Neural cell (in vitro differentiated cells): Measurements from ENCODE around the gene FCRL5. TPM values are rescaled to one million over a fixed set of nuclear protein-coding genes. Genes with fewer than 3 reads are reported as not detected.

Experiments used
- H2AFZ ChIP-seq: fragments of 200-600, 300-800 bp; sonication (generic), shearing (Covaris generic); 2 replicates; pipeline ENCODE4 v1.6.0; 2014; ENCODE audit warnings: low read depth, mild to moderate bottlenecking, antibody characterized with exemption, low read length, moderate library complexity
- H3F3A ChIP-seq: fragments of 200-600 bp; shearing (Covaris generic); 2 replicates; pipeline ENCODE4 v1.6.1; 2016; ENCODE audit warnings: mild to moderate bottlenecking, moderate library complexity, mixed read lengths, antibody characterized with exemption, low read length; ENCODE audit not compliant: insufficient read depth, poor library complexity, severe bottlenecking
- H3K27ac ChIP-seq: fragments of 200-600, 300-800 bp; sonication (generic), shearing (Covaris generic); 2 replicates; pipeline ENCODE4 v1.5.1; 2014; ENCODE audit warnings: mild to moderate bottlenecking, low read length, moderate library complexity
- H3K27me3 ChIP-seq: fragments of 300-800, 200-600 bp; sonication (generic), shearing (Covaris generic); 2 replicates; pipeline ENCODE4 v1.6.0; 2014; ENCODE audit warnings: mild to moderate bottlenecking, low read depth, low read length, moderate library complexity; ENCODE audit not compliant: insufficient read depth
- H3K36me3 ChIP-seq: fragments of 300-800, 200-600 bp; sonication (generic), shearing (Covaris generic); 2 replicates; pipeline ENCODE4 v1.5.1; 2014; ENCODE audit warnings: mild to moderate bottlenecking, antibody characterized with exemption, low read length, moderate library complexity; ENCODE audit not compliant: insufficient read depth
- H3K4me2 ChIP-seq: fragments of 300-800, 200-600 bp; sonication (generic), shearing (Covaris generic); 2 replicates; pipeline ENCODE4 v1.6.0; 2014; ENCODE audit warnings: mild to moderate bottlenecking, low read length
- H3K4me3 ChIP-seq: fragments of 300-800, 200-600 bp; sonication (generic), shearing (Covaris generic); 2 replicates; pipeline ENCODE4 v1.5.1; 2014; ENCODE audit warnings: mild to moderate bottlenecking, low read length, moderate library complexity
- H3K79me2 ChIP-seq: fragments of 200-600 bp; shearing (Covaris generic); replicated peaks from 2 replicates; pipeline ENCODE4 v1.6.0; 2014; ENCODE audit warnings: mild to moderate bottlenecking, low read length, moderate library complexity; ENCODE audit not compliant: insufficient read depth
- H3K9ac ChIP-seq: fragments of 300-800, 200-600 bp; sonication (generic), shearing (Covaris generic); 2 replicates; pipeline ENCODE4 v1.6.1; 2016; ENCODE audit warnings: mild to moderate bottlenecking, low read length, mixed read lengths
- H3K9me2 ChIP-seq: fragments of 200-600 bp; shearing (Covaris generic); 2 replicates; pipeline ENCODE4 v1.6.1; 2016; ENCODE audit warnings: mild to moderate bottlenecking, low read length, mixed read lengths; ENCODE audit not compliant: insufficient read depth
- H3K9me3 ChIP-seq: fragments of 200-600, 300-800 bp; sonication (generic), shearing (Covaris generic); 2 replicates; pipeline ENCODE4 v1.6.1; 2016; ENCODE audit warnings: mild to moderate bottlenecking, mixed run types, low read length, moderate library complexity, mixed read lengths
- H4K20me1 ChIP-seq: fragments of 200-600 bp; shearing (Covaris generic); 2 replicates; pipeline ENCODE4 v1.6.1; 2016; ENCODE audit warnings: mild to moderate bottlenecking, mixed run types; ENCODE audit not compliant: insufficient read depth
- CTCF ChIP-seq: fragments of 450-650 bp; IDR thresholded peaks from 2 replicates; pipeline ENCODE4 v1.5.1; 2014; ENCODE audit warnings: antibody characterized with exemption, mild to moderate bottlenecking, moderate library complexity; ENCODE audit not compliant: poor library complexity, severe bottlenecking
- EZH2 ChIP-seq: fragments of 200-600, 300-800 bp; shearing (Covaris generic), sonication (generic); IDR thresholded peaks from 2 replicates; pipeline ENCODE4 v1.6.1; 2014; ENCODE audit warnings: antibody characterized with exemption, low read length, borderline replicate concordance, mild to moderate bottlenecking; ENCODE audit not compliant: insufficient read depth, poor library complexity, severe bottlenecking
- MXI1 ChIP-seq: fragments of 450-650 bp; conservative IDR thresholded peaks from 2 replicates; pipeline ENCODE4 v1.6.1; 2014; ENCODE audit warnings: antibody characterized with exemption, mild to moderate bottlenecking; ENCODE audit not compliant: poor library complexity, severe bottlenecking
- POLR2AphosphoS5 ChIP-seq: IDR thresholded peaks from 2 replicates; pipeline ENCODE4 v1.6.1; 2012
- RAD21 ChIP-seq: fragments of 450-650 bp; conservative IDR thresholded peaks from 2 replicates; pipeline ENCODE4 v1.6.1; 2014; ENCODE audit warnings: antibody characterized with exemption, mild to moderate bottlenecking, moderate library complexity
- REST ChIP-seq: IDR thresholded peaks from 2 replicates; pipeline ENCODE4 v1.6.1; 2012; ENCODE audit warnings: borderline replicate concordance
- SMC3 ChIP-seq: fragments of 450-650 bp; conservative IDR thresholded peaks from 2 replicates; pipeline ENCODE4 v1.6.1; 2014; ENCODE audit warnings: antibody characterized with exemption, mild to moderate bottlenecking, moderate library complexity; ENCODE audit not compliant: poor library complexity
- polyA plus RNA-seq: library from polyadenylated mRNA; depleted of rRNA; stranded (reverse); fragments of >200 nt; gene quantifications from 2 replicates; pipeline ENCODE4 v1.2.3, GENCODE V29; 2014

FCRL5 gene
- polyA plus RNA-seq, 1 donor from 2014 or later: not detected

GRCh38 chr1:157519451-157519850, 32.9 kb downstream of the FCRL5 start:
- Histone ChIP-seq H3K4me3 (no peak overlapping the region), H4K20me1 (no peaks in the 10 kb centered on the region), H3K79me2 (no peaks in the 10 kb centered on the region), H3K27ac (no peak overlapping the region), H3K4me2 (no peak overlapping the region), H3K27me3 (no peaks in the 10 kb centered on the region), H2AFZ (no peak overlapping the region), H3K36me3 (no peaks in the 10 kb centered on the region), H3K9me3 (no peaks in the 10 kb centered on the region), H3K9me2 (no peaks in the 10 kb centered on the region), H3K9ac (no peak overlapping the region), H3F3A (no peaks in the 10 kb centered on the region)
- no peak for TF ChIP-seq EZH2

- no peaks in the 10 kb centered on the region for H3K27me3 ChIP-seq
Measured at GRCh38 chr1:157517016-157517415, 35.3 kb downstream of the FCRL5 start.

More at GRCh38 chr1:157517016-157517415, 35.3 kb downstream of the FCRL5 start:
- Histone ChIP-seq H3K27ac (no peak overlapping the region), H2AFZ (no peak overlapping the region), H3K79me2 (no peaks in the 10 kb centered on the region), H3K4me3 (no peak overlapping the region), H3K9me3 (no peaks in the 10 kb centered on the region), H3F3A (no peaks in the 10 kb centered on the region), H3K4me2 (no peak overlapping the region), H3K9ac (no peak overlapping the region), H3K36me3 (no peaks in the 10 kb centered on the region), H3K9me2 (no peaks in the 10 kb centered on the region), H4K20me1 (no peaks in the 10 kb centered on the region)
- no peak for TF ChIP-seq MXI1
- no peak for TF ChIP-seq SMC3
- TF ChIP-seq RAD21: no peak
- no peak for TF ChIP-seq EZH2
- no peak for TF ChIP-seq REST
- no peak for TF ChIP-seq CTCF
- TF ChIP-seq POLR2AphosphoS5: no peak
